ENCODE results near the gene CCR7. TPM values are rescaled to one million over a fixed set of nuclear protein-coding genes. Genes with fewer than 3 reads are reported as not detected.
A peak's percentile ranks its signal among the peaks of the same experiment; 100 is the strongest.
"Not testable (repeated sequence)": the region's sequence is repeated elsewhere in the genome, so short reads cannot be mapped to it uniquely, and the experiment has no call there.

The CCR7 gene
- total RNA-seq, 2 donors from 2014 or later = 0.28 TPM; not detected in 1

GRCh38 chr17:40547079-40547784, 18.0 kb downstream of the CCR7 start:
- H3K36me3 ChIP-seq = no peaks in the 10 kb centered on the region

DNA sequence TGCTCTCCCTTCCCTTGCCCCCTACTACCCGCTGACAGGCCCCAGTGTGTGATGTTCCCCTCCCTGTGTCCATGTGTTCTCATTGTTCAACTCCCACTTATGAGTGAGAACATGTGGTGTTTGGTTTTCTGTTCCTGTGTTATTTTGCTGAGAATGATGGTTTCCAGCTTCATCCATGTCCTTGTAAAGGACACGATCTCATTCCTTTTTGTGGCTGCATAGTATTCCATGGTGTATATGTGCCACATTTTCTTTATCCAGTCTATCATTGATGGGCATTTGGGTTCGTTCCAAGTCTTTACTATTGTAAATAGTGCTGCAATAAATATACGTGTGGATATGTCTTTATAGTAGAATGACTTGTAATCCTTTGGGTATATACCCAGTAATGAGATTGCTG, 18.8 kb downstream of the CCR7 start:
- DNase-seq (ENCODE audit: low spot score); H3K36me3 ChIP-seq; H3K9me3 ChIP-seq; H3K27me3 ChIP-seq; H3K4me3 ChIP-seq; H3K27ac ChIP-seq: not testable (repeated sequence)
- H3K4me1 ChIP-seq = peaks cover 0 to 70% of the 10 kb centered on the region in 2 donors

More at GRCh38 chr17:40547079-40547784, 18.0 kb downstream of the CCR7 start:
- H3K9me3 ChIP-seq = no peaks in the 10 kb centered on the region
- DNase-seq (ENCODE audit: low spot score) = no peak
- TF ChIP-seq, protein P1, sequence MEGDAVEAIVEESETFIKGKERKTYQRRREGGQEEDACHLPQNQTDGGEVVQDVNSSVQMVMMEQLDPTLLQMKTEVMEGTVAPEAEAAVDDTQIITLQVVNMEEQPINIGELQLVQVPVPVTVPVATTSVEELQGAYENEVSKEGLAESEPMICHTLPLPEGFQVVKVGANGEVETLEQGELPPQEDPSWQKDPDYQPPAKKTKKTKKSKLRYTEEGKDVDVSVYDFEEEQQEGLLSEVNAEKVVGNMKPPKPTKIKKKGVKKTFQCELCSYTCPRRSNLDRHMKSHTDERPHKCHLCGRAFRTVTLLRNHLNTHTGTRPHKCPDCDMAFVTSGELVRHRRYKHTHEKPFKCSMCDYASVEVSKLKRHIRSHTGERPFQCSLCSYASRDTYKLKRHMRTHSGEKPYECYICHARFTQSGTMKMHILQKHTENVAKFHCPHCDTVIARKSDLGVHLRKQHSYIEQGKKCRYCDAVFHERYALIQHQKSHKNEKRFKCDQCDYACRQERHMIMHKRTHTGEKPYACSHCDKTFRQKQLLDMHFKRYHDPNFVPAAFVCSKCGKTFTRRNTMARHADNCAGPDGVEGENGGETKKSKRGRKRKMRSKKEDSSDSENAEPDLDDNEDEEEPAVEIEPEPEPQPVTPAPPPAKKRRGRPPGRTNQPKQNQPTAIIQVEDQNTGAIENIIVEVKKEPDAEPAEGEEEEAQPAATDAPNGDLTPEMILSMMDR (IDR thresholded peaks at IDR 0.05) = no peak
- H3K4me1 ChIP-seq = peaks cover 0 to 70% of the 10 kb centered on the region in 2 donors
- H3K27ac ChIP-seq = peak overlapping the region in 1 of 2 donors; percentile 21
- no peak overlapping the region for H3K4me3 ChIP-seq
- H3K27me3 ChIP-seq = no peaks in the 10 kb centered on the region

DNA sequence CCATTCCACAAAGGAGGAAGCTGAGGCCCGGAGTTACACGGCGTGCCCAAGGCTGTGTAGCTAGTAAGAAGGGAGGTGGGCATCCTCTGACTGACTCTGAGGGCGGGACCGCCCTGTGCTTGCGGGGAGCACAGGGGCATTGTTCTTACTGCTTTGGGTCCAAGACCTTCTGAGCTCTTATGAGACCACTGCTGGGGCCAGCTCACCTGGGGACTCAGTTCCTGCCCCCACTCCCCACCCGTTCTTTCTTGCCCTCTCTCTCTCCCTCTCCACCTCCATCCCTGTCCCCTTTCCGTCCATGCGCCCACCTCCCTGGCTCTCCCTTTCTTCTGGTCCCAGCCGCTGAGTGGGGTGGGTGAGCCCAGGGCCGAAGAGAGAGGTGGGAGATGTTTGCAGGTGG, 19.6 kb downstream of the CCR7 start:
- Histone ChIP-seq H3K4me1 (peaks cover 0 to 70% of the 10 kb centered on the region in 2 donors), H3K36me3 (no peaks in the 10 kb centered on the region), H3K27me3 (no peaks in the 10 kb centered on the region), H3K4me3 (no peak overlapping the region), H3K27ac (no peak overlapping the region), H3K9me3 (no peaks in the 10 kb centered on the region)
- DNase-seq (ENCODE audit: low spot score) = no peak
- TF ChIP-seq, protein P1 (IDR thresholded peaks at IDR 0.05) = no peak

GRCh38 chr17:40542558-40543411, 22.5 kb downstream of the CCR7 start:
- Histone ChIP-seq H3K4me1 (peaks cover 0 to 74% of the 10 kb centered on the region in 2 donors), H3K27ac (peak overlapping the region; percentile 86 to 89), H3K36me3 (no peaks in the 10 kb centered on the region), H3K9me3 (no peaks in the 10 kb centered on the region), H3K4me3 (no peak overlapping the region), H3K27me3 (no peaks in the 10 kb centered on the region)
- TF ChIP-seq, protein P1 (IDR thresholded peaks at IDR 0.05) = no peak
- DNase-seq (ENCODE audit: low spot score) = peak; percentile 97

DNA sequence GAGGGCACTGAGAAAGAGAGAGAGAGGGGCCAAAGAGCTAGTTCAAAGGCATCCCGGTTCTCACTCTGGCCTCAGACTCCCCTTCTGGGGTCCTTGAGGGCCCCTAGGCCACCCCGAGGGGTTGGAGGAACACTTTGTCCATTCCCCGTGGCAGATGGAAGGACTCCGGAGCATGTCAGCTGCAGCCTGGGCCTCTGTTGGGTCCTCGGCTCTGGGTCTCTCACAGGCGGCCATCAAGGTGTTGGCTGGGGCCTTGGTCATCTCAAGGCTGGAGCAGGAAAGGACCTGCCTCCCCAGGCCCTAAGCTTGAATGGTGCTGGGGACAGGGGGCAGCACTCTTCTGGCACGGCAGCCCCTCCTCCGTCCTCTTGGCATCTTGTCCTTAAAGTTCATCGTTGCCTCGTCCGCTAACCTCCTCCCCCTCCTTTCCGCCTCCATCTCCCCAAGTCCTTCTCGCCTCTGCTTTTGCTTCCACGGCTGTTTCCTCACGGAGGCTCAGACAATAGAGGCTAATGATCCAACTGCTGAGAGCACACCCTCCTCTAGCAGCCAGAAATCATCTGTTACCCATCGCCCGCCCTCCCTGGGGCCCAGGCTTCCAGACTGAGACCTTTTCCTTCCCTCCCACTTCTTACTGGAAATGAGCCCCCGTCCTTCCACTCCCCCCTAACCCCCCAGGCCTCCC, 23.3 kb downstream of the CCR7 start:
- no peak overlapping the region for H3K4me3 ChIP-seq
- no peaks in the 10 kb centered on the region for H3K9me3 ChIP-seq
- DNase-seq (ENCODE audit: low spot score) = no peak
- H3K27ac ChIP-seq = peak overlapping the region; percentile 86 to 89
- H3K27me3 ChIP-seq = no peaks in the 10 kb centered on the region
- H3K4me1 ChIP-seq = peaks cover 0 to 73% of the 10 kb centered on the region in 2 donors
- no peaks in the 10 kb centered on the region for H3K36me3 ChIP-seq
- TF ChIP-seq, protein P1 (IDR thresholded peaks at IDR 0.05) = peak in 1 of 2 donors; percentile 12

All from right atrium auricular region (tissue), 2 donors.